ENCODE measurements around the gene ANAPC5. TPM values are rescaled to one million over a fixed set of nuclear protein-coding genes. Genes with fewer than 3 reads are reported as not detected.
"Not testable (repeated sequence)": the region's sequence is repeated elsewhere in the genome, so short reads cannot be mapped to it uniquely, and the experiment has no call there.

Gene ANAPC5
- total RNA-seq = 100 to 1,000 TPM in 1 of 2 donors, 10 to 100 TPM in 1; 95.5 to 125 TPM

- peak within 1 kb of the TSS; percentile 91 to 92 for H3K27ac Mint-ChIP-seq
- DNase-seq (ENCODE audit: low spot score in 2 of 2) = peak; percentile 87 to 92
- peak; percentile 99 to 100 for ATAC-seq
- H3K36me3 Mint-ChIP-seq = peaks cover 5 to 11% of the 10 kb centered on the region in 2 donors
- H3K9me3 Mint-ChIP-seq = no peaks in the 10 kb centered on the region
These were observed at the start of gene ANAPC5 for GRCh38 chr12:121351820-121352681. ANAPC5 (minus strand) TSS chr12:121352411; CDS start chr12:121352340, 71 bp downstream.

- H3K27ac Mint-ChIP-seq = peak overlapping the region; percentile 84 to 94
- DNase-seq (ENCODE audit: low spot score in 2 of 2) = peak; percentile 68 to 71
- peaks cover 6 to 9% of the 10 kb centered on the region in 2 donors for H3K36me3 Mint-ChIP-seq
- ATAC-seq = peak; percentile 69 to 78
- H3K9me3 Mint-ChIP-seq = no peaks in the 10 kb centered on the region
These were observed 48.3 kb upstream of the ANAPC5 start for GRCh38 chr12:121400332-121401139.

- Mint-ChIP-seq H3K27ac (peak within 1 kb of the TSS; percentile 84 to 94), H3K9me3 (no peaks in the 10 kb centered on the region), H3K36me3 (peaks cover 6 to 9% of the 10 kb centered on the region in 2 donors)
- DNase-seq (ENCODE audit: low spot score in 2 of 2) (peak; percentile 97 to 99), ATAC-seq (peak; percentile 88 to 90)
These were observed 47.5 kb upstream of the ANAPC5 start, which contains the start of gene RNF34 for GRCh38 chr12:121399391-121400331. RNF34 (plus strand) TSS chr12:121400118; CDS start chr12:121400213, 95 bp downstream.

- Mint-ChIP-seq H3K36me3 (peaks cover 6 to 9% of the 10 kb centered on the region in 2 donors), H3K9me3 (no peaks in the 10 kb centered on the region), H3K27ac (peak overlapping the region in 1 of 2 donors; percentile 84)
- ATAC-seq = no peak
- no peak for DNase-seq (ENCODE audit: low spot score in 2 of 2)
These were observed 46.1 kb upstream of the ANAPC5 start for GRCh38 chr12:121398355-121398754.

- Mint-ChIP-seq H3K36me3 (peaks cover 6 to 9% of the 10 kb centered on the region in 2 donors), H3K9me3 (no peaks in the 10 kb centered on the region)
- no peak for ATAC-seq
These were observed 45.3 kb upstream of the ANAPC5 start for GRCh38 chr12:121397521-121397920.

GRCh38 chr12:121392325-121392716, 40.1 kb upstream of the ANAPC5 start:
- Mint-ChIP-seq H3K36me3 (no peaks in the 10 kb centered on the region), H3K27ac (no peak overlapping the region), H3K9me3 (no peaks in the 10 kb centered on the region)
- DNase-seq (ENCODE audit: low spot score in 2 of 2) (no peak), ATAC-seq (peak in 1 of 2 donors; percentile 28)

More at GRCh38 chr12:121397521-121397920, 45.3 kb upstream of the ANAPC5 start:
- no peak overlapping the region for H3K27ac Mint-ChIP-seq
- DNase-seq (ENCODE audit: low spot score in 2 of 2) = no peak

GRCh38 chr12:121391619-121392324, 39.6 kb upstream of the ANAPC5 start:
- DNase-seq (ENCODE audit: low spot score in 2 of 2) (peak in 1 of 2 donors; percentile 14), ATAC-seq (peak; percentile 73 to 77)
- Mint-ChIP-seq H3K9me3 (no peaks in the 10 kb centered on the region), H3K27ac (peak overlapping the region; percentile 44 to 63), H3K36me3 (no peaks in the 10 kb centered on the region)

GRCh38 chr12:121390856-121391255, 38.6 kb upstream of the ANAPC5 start:
- H3K9me3 Mint-ChIP-seq = no peaks in the 10 kb centered on the region
- ATAC-seq = no peak
- DNase-seq (ENCODE audit: low spot score in 2 of 2) = no peak
- H3K27ac Mint-ChIP-seq = no peak overlapping the region
- H3K36me3 Mint-ChIP-seq = no peaks in the 10 kb centered on the region

GRCh38 chr12:121388421-121388981, 36.3 kb upstream of the ANAPC5 start:
- ATAC-seq (no peak), DNase-seq (ENCODE audit: low spot score in 2 of 2) (no peak)
- Mint-ChIP-seq H3K36me3 (no peaks in the 10 kb centered on the region), H3K9me3 (no peaks in the 10 kb centered on the region), H3K27ac (peak overlapping the region in 1 of 2 donors; percentile 51)

- not testable (repeated sequence) for H3K9me3 Mint-ChIP-seq; ATAC-seq; H3K36me3 Mint-ChIP-seq; DNase-seq (ENCODE audit: low spot score in 2 of 2); H3K27ac Mint-ChIP-seq
These were observed 32.7 kb upstream of the ANAPC5 start for GRCh38 chr12:121384891-121385290.

GRCh38 chr12:121383601-121384021, 31.4 kb upstream of the ANAPC5 start:
- Mint-ChIP-seq H3K27ac (no peak overlapping the region), H3K36me3 (no peaks in the 10 kb centered on the region), H3K9me3 (no peaks in the 10 kb centered on the region)
- DNase-seq (ENCODE audit: low spot score in 2 of 2) = no peak
- ATAC-seq = no peak

GRCh38 chr12:121379945-121380344, 27.7 kb upstream of the ANAPC5 start:
- H3K27ac Mint-ChIP-seq = no peak overlapping the region

GRCh38 chr12:121378736-121379135, 26.5 kb upstream of the ANAPC5 start:
- H3K27ac Mint-ChIP-seq = no peak overlapping the region
- DNase-seq (ENCODE audit: low spot score in 2 of 2) (no peak), ATAC-seq (no peak)
- H3K36me3 Mint-ChIP-seq = no peaks in the 10 kb centered on the region
- H3K9me3 Mint-ChIP-seq = no peaks in the 10 kb centered on the region

More at GRCh38 chr12:121379945-121380344, 27.7 kb upstream of the ANAPC5 start:
- no peak for ATAC-seq
- H3K36me3 Mint-ChIP-seq = no peaks in the 10 kb centered on the region
- H3K9me3 Mint-ChIP-seq = no peaks in the 10 kb centered on the region
- DNase-seq (ENCODE audit: low spot score in 2 of 2) = no peak

GRCh38 chr12:121376754-121377697, 24.8 kb upstream of the ANAPC5 start:
- no peaks in the 10 kb centered on the region for H3K9me3 Mint-ChIP-seq
- no peak for DNase-seq (ENCODE audit: low spot score in 2 of 2)
- no peak for ATAC-seq
- H3K36me3 Mint-ChIP-seq = no peaks in the 10 kb centered on the region
- H3K27ac Mint-ChIP-seq = no peak overlapping the region

All from activated naive CD4-positive, alpha-beta T cell treated with anti-CD3 and anti-CD28 coated beads, Interleukin-2, amount 50 U/mL, for 72 hours (primary cell).